Sigmoid colon (tissue), 7 donors: Measurements from ENCODE around the gene TAOK3. TPM values are rescaled to one million over a fixed set of nuclear protein-coding genes. Genes with fewer than 3 reads are reported as not detected.

ENCODE experiments used
- DNase-seq: peaks from one replicate; pipeline ENCODE4 v3.0.0-alpha.2; 2019
- H3K27ac ChIP-seq, 4 donors: fragments of 200-600 bp; sonication (generic); one replicate each; pipeline ENCODE4 v1.5.1; 2016 to 2019; ENCODE audit warnings: mild to moderate bottlenecking in 1 of 4
- H3K27me3 ChIP-seq, 3 donors: fragments of 200-600 bp; sonication (generic); one replicate each; pipeline ENCODE4 v1.5.1; 2019; ENCODE audit warnings: mild to moderate bottlenecking in 1 of 3
- H3K36me3 ChIP-seq, 4 donors: fragments of 200-600 bp; sonication (generic); one replicate each; pipeline ENCODE4 v1.5.1; 2016 to 2019
- H3K4me1 ChIP-seq, 4 donors: fragments of 200-600 bp; sonication (generic); one replicate each; pipeline ENCODE4 v1.5.1; 2017 to 2019
- H3K4me3 ChIP-seq, 4 donors: fragments of 200-600 bp; sonication (generic); one replicate each; pipeline ENCODE4 v1.5.1; 2017 to 2019; ENCODE audit warnings: mild to moderate bottlenecking in 2 of 4, moderate library complexity in 1 of 4
- H3K9me3 ChIP-seq, 4 donors: fragments of 200-600 bp in 3 of 4; sonication (generic) in 3 of 4; one replicate each; pipeline versions ENCODE4 v1.5.1 to v1.6.1; 2013 to 2019
- EP300 ChIP-seq, 4 donors: sonication (generic); formaldehyde crosslinking; IDR thresholded peaks; one replicate each; pipeline ENCODE4 v1.6.1; 2017; ENCODE audit warnings: antibody characterized with exemption in 4 of 4
- POLR2A ChIP-seq, 2 donors: fragments of 450-650 bp; IDR thresholded peaks; one replicate each; pipeline ENCODE4 v1.6.1; 2016; ENCODE audit warnings: antibody characterized with exemption in 2 of 2, mild to moderate bottlenecking in 2 of 2, moderate library complexity in 2 of 2
- POLR2AphosphoS5 ChIP-seq, 4 donors: sonication (generic); formaldehyde crosslinking; IDR thresholded peaks; one replicate each; pipeline ENCODE4 v1.6.1; 2017; ENCODE audit warnings: antibody characterized with exemption in 4 of 4
- WGBS, 2 donors: extraction: QIAGEN DNeasy Blood & Tissue Kit; methylation state at CpG; one replicate each; pipeline ENCODE4 v1.1.7; 2013; 5-methylcytosine and 5-hydroxymethylcytosine counted together
- intact Hi-C: fragments of 100-400 bp; cut with DNase I; formaldehyde crosslinking; loops from one replicate; pipeline ENCODE4 v1.15.1; 2023
- polyA plus RNA-seq, 3 donors: library from polyadenylated mRNA; stranded (reverse); fragments of 200-250 nt; gene quantifications; one replicate each; pipeline ENCODE4 v1.2.3, GENCODE V29; 2013
- total RNA-seq, 4 donors: library from RNA; depleted of rRNA; stranded (reverse); fragments of >200 nt; gene quantifications; one replicate each; pipeline ENCODE4 v1.1.0, GENCODE V29; 2016
- TF ChIP-seq, protein P1 (sequence below), 4 experiments: fragments of 450-650 bp in 3 of 4; fragments of 200-600 bp in 1 of 4; IDR thresholded peaks; one replicate each; pipeline ENCODE4 v1.5.1; 2016 to 2019; ENCODE audit warnings: antibody characterized with exemption in 4 of 4, mild to moderate bottlenecking in 3 of 4, moderate library complexity in 2 of 4
- donor health status: healthy with polysubstance abuse.
- donor health status: Bipolar disorder and iron deficiency.
- donor health status: healthy.

The TAOK3 gene
- total and polyA plus RNA-seq, 7 donors, result 18.9 to 66.2 (median 29.4) TPM

DNA sequence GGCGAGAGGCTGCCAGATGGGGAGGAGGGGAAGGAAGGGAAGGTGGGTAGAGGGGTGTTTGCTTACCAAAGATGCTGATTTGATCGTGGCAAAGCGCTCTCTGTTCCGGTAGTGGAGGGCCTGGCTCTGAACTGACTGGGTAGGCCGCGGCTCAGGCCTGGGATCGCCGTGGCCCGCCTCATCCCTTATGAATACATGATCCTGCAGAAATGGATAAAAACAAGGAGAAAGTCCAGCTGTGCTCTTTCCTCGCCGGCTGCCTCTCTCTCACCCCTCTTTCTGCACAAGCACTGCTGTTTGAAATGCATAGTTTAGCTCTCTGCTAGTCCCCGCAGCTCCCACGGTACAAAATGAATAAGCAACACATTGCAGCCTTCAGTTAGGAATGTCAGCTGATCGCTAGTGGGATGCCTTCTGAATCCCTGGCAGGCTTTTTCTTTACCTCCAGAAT is 182.9 kb downstream of the TAOK3 start:
- 71 to 90% methylated on average over 14 of the region's 14 CpGs for WGBS, 2 donors
- DNase-seq, result peak; percentile 65
- intact Hi-C loops, result loop anchor here (2.0 to 5.0 kb wide), 3 partner anchors 52 to 183 kb away; partner anchors contain the start of genes PEBP1, TAOK3 and WSB2
- Histone ChIP-seq H3K9me3 (no peaks in the 10 kb centered on the region), H3K4me1 (peaks cover 0 to 39% (median 19%) of the 10 kb centered on the region in 4 donors), H3K27me3 (no peaks in the 10 kb centered on the region), H3K36me3 (no peaks in the 10 kb centered on the region), H3K27ac (peak overlapping the region; percentile 79 to 85 (median 82)), H3K4me3 (peak overlapping the region; percentile 18 to 50 (median 45))
- peak in 1 of 4 donors; percentile 22 for TF ChIP-seq POLR2AphosphoS5 (IDR thresholded peaks at IDR 0.05)
- TF ChIP-seq, protein P1, sequence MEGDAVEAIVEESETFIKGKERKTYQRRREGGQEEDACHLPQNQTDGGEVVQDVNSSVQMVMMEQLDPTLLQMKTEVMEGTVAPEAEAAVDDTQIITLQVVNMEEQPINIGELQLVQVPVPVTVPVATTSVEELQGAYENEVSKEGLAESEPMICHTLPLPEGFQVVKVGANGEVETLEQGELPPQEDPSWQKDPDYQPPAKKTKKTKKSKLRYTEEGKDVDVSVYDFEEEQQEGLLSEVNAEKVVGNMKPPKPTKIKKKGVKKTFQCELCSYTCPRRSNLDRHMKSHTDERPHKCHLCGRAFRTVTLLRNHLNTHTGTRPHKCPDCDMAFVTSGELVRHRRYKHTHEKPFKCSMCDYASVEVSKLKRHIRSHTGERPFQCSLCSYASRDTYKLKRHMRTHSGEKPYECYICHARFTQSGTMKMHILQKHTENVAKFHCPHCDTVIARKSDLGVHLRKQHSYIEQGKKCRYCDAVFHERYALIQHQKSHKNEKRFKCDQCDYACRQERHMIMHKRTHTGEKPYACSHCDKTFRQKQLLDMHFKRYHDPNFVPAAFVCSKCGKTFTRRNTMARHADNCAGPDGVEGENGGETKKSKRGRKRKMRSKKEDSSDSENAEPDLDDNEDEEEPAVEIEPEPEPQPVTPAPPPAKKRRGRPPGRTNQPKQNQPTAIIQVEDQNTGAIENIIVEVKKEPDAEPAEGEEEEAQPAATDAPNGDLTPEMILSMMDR (IDR thresholded peaks at IDR 0.05), result no peak
- TF ChIP-seq EP300 (IDR thresholded peaks at IDR 0.05), result no peak
- TF ChIP-seq POLR2A (IDR thresholded peaks at IDR 0.05), result no peak

DNA sequence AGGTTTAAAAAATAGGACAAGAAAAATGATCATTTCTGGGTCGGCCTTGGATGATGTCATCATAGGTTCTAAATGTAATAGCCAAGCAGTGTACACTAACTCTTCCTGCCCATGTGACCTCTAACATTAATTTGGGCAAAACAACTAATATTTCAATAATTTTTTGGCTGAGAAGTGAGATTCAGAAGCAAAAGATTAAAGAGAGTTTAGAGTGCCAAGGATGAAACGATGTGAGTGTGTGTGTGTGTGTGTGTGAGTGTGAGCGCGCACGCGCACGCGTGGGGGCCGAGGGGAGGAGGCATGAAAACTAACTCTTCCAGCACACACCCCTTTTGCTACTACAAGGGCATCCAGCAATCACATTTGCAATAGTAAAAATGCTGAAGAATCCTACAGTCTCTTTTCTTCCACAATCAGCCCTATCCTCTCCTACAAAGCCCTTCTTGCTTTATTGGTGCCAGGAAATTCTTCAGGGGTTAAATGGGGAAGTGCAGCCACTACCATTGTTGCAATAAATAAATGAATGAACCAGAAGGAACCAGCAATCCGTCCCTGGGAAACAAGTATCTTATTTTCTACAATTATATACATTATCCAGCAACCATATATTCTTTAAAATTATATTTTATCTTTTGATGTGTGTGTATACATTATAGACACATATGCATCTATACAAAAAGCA is 183.9 kb downstream of the TAOK3 start:
- Histone ChIP-seq H3K4me3 (peak overlapping the region; percentile 13 to 50 (median 45)), H3K4me1 (peaks cover 0 to 39% (median 20%) of the 10 kb centered on the region in 4 donors), H3K27me3 (no peaks in the 10 kb centered on the region), H3K27ac (peak overlapping the region; percentile 79 to 85 (median 82)), H3K9me3 (no peaks in the 10 kb centered on the region), H3K36me3 (no peaks in the 10 kb centered on the region)
- 80 to 87% methylated on average over 10 of the region's 10 CpGs for WGBS, 2 donors
- intact Hi-C loops, result loop anchor here (2.0 to 5.0 kb wide), 3 partner anchors 52 to 184 kb away; partner anchors contain the start of genes PEBP1, TAOK3 and WSB2
- TF ChIP-seq POLR2A (IDR thresholded peaks at IDR 0.05), result no peak
- TF ChIP-seq, protein P1 (IDR thresholded peaks at IDR 0.05), result no peak
- no peak for TF ChIP-seq EP300 (IDR thresholded peaks at IDR 0.05)
- no peak for TF ChIP-seq POLR2AphosphoS5 (IDR thresholded peaks at IDR 0.05)
- DNase-seq, result peak; percentile 75

DNA sequence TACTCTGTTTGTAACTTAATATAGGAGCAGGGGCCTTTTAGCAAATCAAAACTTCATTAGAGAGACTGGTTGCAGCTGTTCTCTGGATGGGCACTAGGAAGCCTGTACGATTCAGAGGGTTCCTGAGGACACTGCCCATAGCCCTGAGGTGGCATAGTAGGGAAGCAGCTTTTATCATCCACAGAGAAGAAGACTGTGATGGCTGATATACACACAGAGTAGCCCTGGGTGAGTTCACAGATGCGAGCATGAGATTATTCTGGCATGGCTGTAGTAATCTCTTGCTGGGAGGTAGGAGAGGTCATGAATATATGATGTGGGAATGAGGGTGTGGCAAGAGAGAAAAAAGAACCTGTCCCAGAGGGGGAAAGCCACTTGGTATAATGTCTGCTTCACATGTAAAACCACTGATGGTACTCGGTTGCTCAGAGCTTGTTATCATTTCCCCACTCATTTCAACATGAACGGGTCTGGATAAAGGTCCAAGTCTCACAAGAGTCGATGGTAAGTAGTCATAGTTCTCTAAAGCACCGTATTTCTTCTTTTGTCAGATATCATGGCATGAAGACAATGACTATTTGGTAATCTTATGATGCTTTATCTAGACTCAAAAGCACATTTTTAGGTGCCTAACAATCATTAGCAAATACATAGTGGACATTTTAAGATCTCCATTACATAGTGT is 184.8 kb downstream of the TAOK3 start:
- Histone ChIP-seq H3K27ac (peak overlapping the region; percentile 79 to 85 (median 82)), H3K27me3 (no peaks in the 10 kb centered on the region), H3K9me3 (no peaks in the 10 kb centered on the region), H3K4me1 (peaks cover 0 to 41% (median 24%) of the 10 kb centered on the region in 4 donors), H3K36me3 (no peaks in the 10 kb centered on the region), H3K4me3 (peak overlapping the region in 2 of 4 donors; percentile 41 to 49)
- TF ChIP-seq EP300 (IDR thresholded peaks at IDR 0.05) (no peak), POLR2A (IDR thresholded peaks at IDR 0.05) (no peak), POLR2AphosphoS5 (IDR thresholded peaks at IDR 0.05) (no peak)
- TF ChIP-seq, protein P1 (IDR thresholded peaks at IDR 0.05), result no peak
- WGBS, 2 donors, result 79 to 87% methylated on average over 6 of the region's 6 CpGs
- intact Hi-C loops, result loop anchor here (2.0 to 5.0 kb wide), 3 partner anchors 51 to 185 kb away; partner anchors contain the start of genes PEBP1, TAOK3 and WSB2
- no peak for DNase-seq

DNA sequence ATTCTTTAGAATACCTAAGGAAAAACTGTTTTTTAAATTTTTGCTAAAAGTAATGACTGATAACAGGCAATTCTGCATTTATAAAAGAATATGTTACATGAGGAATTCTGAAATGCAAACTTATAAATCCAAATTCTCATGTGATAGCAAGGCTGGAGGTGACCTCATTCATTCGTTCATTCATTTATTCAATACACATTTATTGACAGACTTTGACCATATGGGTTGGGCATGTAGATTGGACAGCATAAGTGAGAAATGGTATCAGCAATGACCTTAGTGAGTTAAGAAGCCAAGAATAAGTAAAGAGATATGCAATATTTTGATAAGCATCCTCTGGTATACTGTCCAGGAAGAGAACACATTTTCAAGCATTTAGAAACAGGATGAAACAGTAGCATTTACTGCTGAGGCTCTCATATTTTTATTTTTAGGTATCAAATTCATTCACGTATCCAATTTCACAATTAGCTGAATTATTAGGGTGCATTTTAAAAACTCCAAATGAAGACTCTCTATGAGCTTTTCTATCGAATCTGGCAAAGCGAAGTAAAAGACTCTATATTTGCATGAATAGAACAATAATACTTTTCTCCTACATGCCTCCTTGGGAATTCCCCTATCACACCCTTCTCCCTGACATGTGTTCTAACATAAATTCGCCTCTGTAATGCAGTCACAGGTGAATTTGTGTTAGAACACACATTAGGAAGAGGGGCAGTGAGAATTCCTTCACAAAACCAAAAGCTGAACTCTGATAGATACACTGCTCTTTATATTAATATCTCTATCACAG is 186.9 kb downstream of the TAOK3 start:
- H3K27ac ChIP-seq, result no peak overlapping the region
- no peak for DNase-seq
- intact Hi-C loops, result loop anchor here (5.0 kb wide), 2 partner anchors 48 to 123 kb away; partner anchors contain the start of genes PEBP1 and WSB2
- 42 to 72% methylated on average over 5 of the region's 5 CpGs for WGBS, 2 donors
- peaks cover 0 to 49% (median 33%) of the 10 kb centered on the region in 4 donors for H3K4me1 ChIP-seq
- H3K27me3 ChIP-seq, result no peaks in the 10 kb centered on the region
- no peaks in the 10 kb centered on the region for H3K9me3 ChIP-seq
- TF ChIP-seq, protein P1 (IDR thresholded peaks at IDR 0.05), result no peak
- TF ChIP-seq EP300 (IDR thresholded peaks at IDR 0.05) (no peak), POLR2A (IDR thresholded peaks at IDR 0.05) (no peak), POLR2AphosphoS5 (IDR thresholded peaks at IDR 0.05) (no peak)
- peaks cover 0 to 7% (median 0%) of the 10 kb centered on the region in 4 donors for H3K36me3 ChIP-seq
- H3K4me3 ChIP-seq, result no peak overlapping the region
